ENCODE data around the gene ALS2CL.
"Not testable (repeated sequence)": the region's sequence is repeated elsewhere in the genome, so short reads cannot be mapped to it uniquely, and the experiment has no call there.

Gene ALS2CL

GRCh38 chr3:46704346-46704745, 10.9 kb upstream of the ALS2CL start:
- DNase-seq, result not testable (repeated sequence)

GRCh38 chr3:46703013-46703520, 9.6 kb upstream of the ALS2CL start:
- DNase-seq, result no peak

- DNase-seq, result no peak
These were observed 8.9 kb upstream of the ALS2CL start for GRCh38 chr3:46702246-46703012.

- no peak for DNase-seq
These were observed 7.9 kb upstream of the ALS2CL start, which contains the start of gene TMIE for GRCh38 chr3:46701181-46701939. TSS of gene TMIE (plus strand) at chr3:46701392. CDS start at chr3:46701488, 96 bp downstream.

- DNase-seq, result peak in 1 of 2 donors; percentile 44
These were observed 7.3 kb upstream of the ALS2CL start for GRCh38 chr3:46700772-46701171.

GRCh38 chr3:46699676-46700523, 6.4 kb upstream of the ALS2CL start:
- peak in 1 of 2 donors; percentile 23 for DNase-seq

GRCh38 chr3:46695962-46696894, 2.7 kb upstream of the ALS2CL start:
- DNase-seq, result no peak

GRCh38 chr3:46695177-46695961, 1.9 kb upstream of the ALS2CL start:
- DNase-seq, result peak in 1 of 2 donors; percentile 11

- DNase-seq, result no peak
These were observed 1.0 kb upstream of the ALS2CL start for GRCh38 chr3:46694520-46694919.

- no peak for DNase-seq
These were observed 380 bp upstream of the ALS2CL start for GRCh38 chr3:46693892-46694226.

GRCh38 chr3:46692566-46692990, 901 bp downstream of the ALS2CL start:
- DNase-seq, result no peak

GRCh38 chr3:46690798-46691197, 2.7 kb downstream of the ALS2CL start:
- no peak for DNase-seq

- no peak for DNase-seq
These were observed 8.0 kb downstream of the ALS2CL start for GRCh38 chr3:46685446-46685845.

GRCh38 chr3:46684891-46685290, 8.6 kb downstream of the ALS2CL start:
- no peak for DNase-seq

- no peak for DNase-seq
These were observed 10.5 kb downstream of the ALS2CL start for GRCh38 chr3:46682974-46683373.

- no peak for DNase-seq
These were observed 11.5 kb downstream of the ALS2CL start for GRCh38 chr3:46681856-46682540.

- no peak for DNase-seq
These were observed 12.1 kb downstream of the ALS2CL start for GRCh38 chr3:46681387-46681786.

- DNase-seq, result no peak
These were observed 13.1 kb downstream of the ALS2CL start for GRCh38 chr3:46680298-46680826.

- DNase-seq, result no peak
These were observed 13.8 kb downstream of the ALS2CL start for GRCh38 chr3:46679681-46680080.

- DNase-seq, result no peak
These were observed 15.2 kb downstream of the ALS2CL start for GRCh38 chr3:46678280-46678679.

Measured in hippocampal formation (tissue), 2 donors.